HTERT RPE-1 (cell line): ENCODE results near the gene TACC2.

ENCODE experiments used
- in situ Hi-C: fragments of 300-500 bp; cut with MboI; formaldehyde crosslinking; loops from 4 replicates; pipeline ENCODE4 v1.14.3; 2020; ENCODE audit warnings: low sequenced_read_pairs

The TACC2 gene

DNA sequence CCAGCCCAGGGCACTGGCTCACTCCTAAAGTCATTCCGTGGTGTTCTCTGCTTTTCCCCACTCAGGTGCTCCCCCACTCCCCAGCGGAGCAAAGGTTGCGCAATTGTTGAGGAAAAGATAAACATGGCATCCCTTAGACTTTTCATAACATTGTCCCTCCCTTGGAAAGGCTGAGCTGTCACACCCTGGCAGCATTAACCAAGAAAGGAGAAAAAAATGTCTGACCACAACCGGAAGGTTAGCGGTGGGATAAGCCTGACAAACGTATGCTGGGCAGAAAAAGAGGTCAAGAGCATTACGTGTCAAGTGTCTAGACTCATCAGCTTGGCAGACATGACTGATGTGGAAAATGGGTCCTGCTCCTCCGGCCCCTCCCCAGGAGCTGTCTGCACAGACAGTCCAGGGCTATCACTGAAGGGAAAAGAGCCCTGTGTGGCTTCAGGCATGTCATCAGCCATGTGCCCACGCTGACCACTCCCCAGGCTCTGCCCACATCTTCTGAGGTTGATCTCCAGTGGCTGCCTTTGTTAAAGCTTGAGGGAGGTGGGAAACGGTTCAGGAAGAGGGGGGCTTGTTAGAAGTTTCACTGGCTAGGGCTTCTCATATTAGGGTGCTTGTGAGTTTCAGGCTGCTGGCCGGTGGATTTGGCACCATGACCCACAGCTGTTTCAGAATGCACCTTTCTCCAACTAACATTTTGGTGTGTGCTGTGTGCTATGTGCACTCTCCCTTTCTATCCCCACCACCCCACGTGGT, 312.3 kb downstream of the TACC2 start:
- in situ Hi-C loops, result no loop called here

DNA sequence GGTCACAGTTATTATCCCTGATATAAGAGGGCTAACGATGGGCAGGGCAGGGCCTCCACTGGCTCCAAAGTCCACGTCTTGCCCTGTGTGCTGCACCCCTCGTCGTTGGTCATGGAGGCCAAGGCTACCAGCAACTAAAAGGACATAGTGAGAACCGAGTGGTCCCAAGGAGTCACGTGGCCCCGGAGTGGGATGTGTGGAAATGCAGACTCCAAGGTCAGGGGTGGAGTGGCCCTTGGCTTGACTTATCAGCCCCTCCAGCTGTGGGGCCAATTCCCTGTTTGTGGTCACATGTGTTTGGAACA, 312.8 kb downstream of the TACC2 start:
- in situ Hi-C loops, result no loop called here

DNA sequence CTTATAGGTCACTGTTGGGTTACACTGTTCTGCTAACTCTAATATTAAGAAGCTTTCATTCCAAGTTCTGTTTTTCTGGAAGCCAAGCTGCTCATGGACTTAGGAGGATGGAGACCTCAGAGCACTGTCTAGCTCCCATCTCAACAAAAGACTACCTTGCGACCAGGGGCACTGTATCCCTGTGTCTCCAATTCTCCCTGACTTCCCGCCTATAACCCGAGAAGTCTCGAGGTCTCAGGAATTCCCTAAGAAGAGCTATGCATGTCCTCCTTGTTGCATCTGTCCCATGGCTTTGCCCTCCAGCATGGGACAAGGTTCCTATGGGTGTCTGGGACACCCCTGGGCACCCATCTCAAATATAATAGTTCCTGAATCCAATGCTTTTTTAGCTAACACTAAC, 313.4 kb downstream of the TACC2 start:
- in situ Hi-C loops, result no loop called here

DNA sequence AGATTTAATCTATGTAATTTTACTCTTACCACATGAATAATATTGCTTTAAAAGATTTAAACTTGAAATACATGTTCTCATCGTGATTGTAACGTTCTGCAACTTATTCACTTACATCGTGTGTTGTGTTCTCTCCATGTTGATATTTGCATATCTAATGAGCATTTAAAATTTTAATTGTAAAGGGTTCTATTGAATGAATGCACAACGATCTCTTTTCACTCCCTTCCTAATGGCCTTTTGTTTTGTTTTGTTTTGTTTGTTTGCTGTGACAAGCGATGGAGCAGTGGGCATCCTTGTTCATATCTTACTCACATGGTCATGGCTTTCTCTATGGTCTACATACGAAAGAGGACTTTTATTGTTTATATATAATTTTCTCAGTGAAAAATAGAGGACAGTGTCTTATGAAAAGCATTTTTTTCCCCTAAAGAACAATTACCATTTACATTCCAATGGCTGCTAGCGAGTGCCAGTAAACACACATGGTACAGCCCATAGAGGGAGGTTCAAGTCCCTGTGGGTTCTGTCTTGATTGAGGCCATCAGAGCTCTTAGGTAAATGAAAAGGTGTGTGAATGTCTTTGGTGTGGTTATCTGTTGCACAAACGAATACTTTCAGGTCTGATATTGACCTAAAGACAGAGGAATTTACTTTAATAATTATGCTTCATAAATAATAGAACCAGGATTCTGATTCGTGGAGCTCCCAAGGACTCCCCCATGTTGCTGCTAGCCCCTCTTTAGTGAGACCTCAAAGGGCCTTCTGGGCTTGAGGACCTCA, 314.5 kb downstream of the TACC2 start:
- in situ Hi-C loops, result no loop called here
